Duodenal mucosa (tissue), 2 donors: ENCODE measurements around the gene CSF2.

Experiments
- H3K27ac ChIP-seq: one replicate; pipeline ENCODE4 v1.7.0; 2013; ENCODE audit warnings: low read depth, low read length
- H3K27me3 ChIP-seq, 2 donors: one replicate each; pipeline ENCODE4 v1.7.0; 2013; ENCODE audit warnings: low read length in 2 of 2, control low read depth in 1 of 2; ENCODE audit not compliant: insufficient read depth in 2 of 2, control insufficient read depth in 1 of 2
- H3K36me3 ChIP-seq, 2 donors: one replicate each; pipeline ENCODE4 v1.7.0; 2013; ENCODE audit warnings: low read length in 2 of 2, control low read depth in 1 of 2; ENCODE audit not compliant: insufficient read depth in 2 of 2, control insufficient read depth in 1 of 2
- H3K4me1 ChIP-seq, 2 donors: one replicate each; pipeline ENCODE4 v1.7.0; 2013; ENCODE audit warnings: low read length in 2 of 2, control low read depth in 1 of 2; ENCODE audit not compliant: insufficient read depth in 2 of 2, control insufficient read depth in 1 of 2
- H3K4me3 ChIP-seq, 2 donors: one replicate each; pipeline ENCODE4 v1.7.0; 2013; ENCODE audit warnings: low read length in 2 of 2, low read depth in 1 of 2
- H3K9ac ChIP-seq, 2 donors: one replicate each; pipeline ENCODE4 v1.7.0; 2013; ENCODE audit warnings: low read length in 2 of 2, low read depth in 1 of 2
- H3K9me3 ChIP-seq, 2 donors: one replicate each; pipeline ENCODE4 v1.7.0; 2013; ENCODE audit warnings: low read length in 2 of 2, control low read depth in 1 of 2; ENCODE audit not compliant: control insufficient read depth in 1 of 2

CSF2 gene

DNA sequence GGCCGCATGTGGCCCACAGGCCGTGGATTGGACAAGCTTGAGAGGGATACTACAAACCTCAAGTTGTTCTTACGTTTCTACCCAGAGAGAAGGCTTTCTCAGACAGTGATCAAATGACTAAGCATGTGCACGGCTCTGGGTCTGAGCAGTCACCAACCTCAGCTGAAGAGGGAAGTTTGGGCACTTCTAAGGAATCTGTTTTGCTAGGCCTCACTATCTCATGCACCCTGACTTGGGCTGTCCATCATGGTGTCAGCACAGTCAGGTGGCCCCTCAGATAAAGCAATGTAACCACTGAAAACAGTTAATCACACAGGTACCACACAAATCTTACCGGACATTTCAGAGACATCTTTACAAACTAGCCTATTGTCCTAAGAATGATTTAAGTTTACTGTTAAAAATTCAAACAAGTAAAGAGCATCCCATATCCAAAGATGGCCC is 24.6 kb downstream of the CSF2 start:
- Histone ChIP-seq H3K9ac (no peak overlapping the region), H3K9me3 (no peaks in the 10 kb centered on the region), H3K27me3 (no peaks in the 10 kb centered on the region), H3K4me1 (peaks cover 9% of the 10 kb centered on the region in 2 donors), H3K27ac (no peak overlapping the region), H3K4me3 (no peak overlapping the region), H3K36me3 (no peaks in the 10 kb centered on the region)

DNA sequence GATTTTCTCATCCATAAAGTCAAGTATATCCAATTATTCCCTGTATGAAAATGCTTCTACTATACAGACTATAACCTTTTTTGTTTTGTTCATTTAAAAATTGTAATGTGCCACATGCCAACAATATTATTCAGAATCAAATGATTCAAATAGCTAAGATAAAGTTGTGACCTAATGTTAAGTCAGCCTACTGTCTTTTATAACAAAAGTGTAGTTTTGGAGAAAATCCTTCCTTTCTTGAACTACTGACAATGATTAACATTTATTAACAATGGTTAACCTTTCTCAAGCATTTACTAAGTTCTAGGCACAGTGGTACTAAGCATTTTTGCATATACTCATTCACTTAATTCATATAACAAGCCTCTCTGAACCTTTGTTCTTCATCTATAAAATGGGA is 25.0 kb downstream of the CSF2 start:
- Histone ChIP-seq H3K36me3 (no peaks in the 10 kb centered on the region), H3K4me3 (no peak overlapping the region), H3K27ac (no peak overlapping the region), H3K4me1 (peaks cover 13 to 14% of the 10 kb centered on the region in 2 donors), H3K27me3 (no peaks in the 10 kb centered on the region), H3K9ac (no peak overlapping the region), H3K9me3 (no peaks in the 10 kb centered on the region)

DNA sequence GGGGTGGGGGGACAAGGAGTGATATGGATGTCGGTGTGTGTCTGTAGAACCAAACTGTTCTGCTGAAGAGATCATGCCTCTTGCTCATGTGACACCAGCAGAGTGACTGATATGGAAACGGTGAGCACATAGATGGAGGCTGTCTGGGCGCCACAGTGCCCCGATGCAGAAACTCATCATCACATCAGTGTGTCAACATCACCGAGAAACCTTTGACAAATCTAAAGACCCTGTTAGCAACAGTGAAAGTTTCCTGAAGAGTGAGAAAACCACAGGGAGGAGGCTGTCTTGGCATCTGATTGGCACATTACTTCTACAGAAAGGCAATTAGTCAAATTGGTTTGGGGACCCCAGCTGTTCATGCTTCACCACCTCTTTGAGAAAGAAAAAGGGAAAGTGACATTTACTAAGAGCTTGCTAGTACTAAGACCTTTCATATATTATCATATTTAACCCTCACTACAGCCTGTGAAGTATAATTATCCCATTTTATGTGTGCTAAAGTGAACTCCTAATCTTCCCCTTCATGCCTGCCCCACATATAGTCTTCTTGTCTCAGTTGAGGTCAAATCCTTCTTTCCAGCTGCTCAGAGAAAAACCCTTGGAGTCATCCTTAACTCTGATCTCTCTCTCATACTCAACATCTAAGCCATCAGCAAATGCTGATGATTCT is 25.6 kb downstream of the CSF2 start:
- H3K9ac ChIP-seq, result no peak overlapping the region
- no peaks in the 10 kb centered on the region for H3K27me3 ChIP-seq
- no peaks in the 10 kb centered on the region for H3K9me3 ChIP-seq
- no peak overlapping the region for H3K27ac ChIP-seq
- H3K4me3 ChIP-seq, result no peak overlapping the region
- peaks cover 17 to 18% of the 10 kb centered on the region in 2 donors for H3K4me1 ChIP-seq
- no peaks in the 10 kb centered on the region for H3K36me3 ChIP-seq

DNA sequence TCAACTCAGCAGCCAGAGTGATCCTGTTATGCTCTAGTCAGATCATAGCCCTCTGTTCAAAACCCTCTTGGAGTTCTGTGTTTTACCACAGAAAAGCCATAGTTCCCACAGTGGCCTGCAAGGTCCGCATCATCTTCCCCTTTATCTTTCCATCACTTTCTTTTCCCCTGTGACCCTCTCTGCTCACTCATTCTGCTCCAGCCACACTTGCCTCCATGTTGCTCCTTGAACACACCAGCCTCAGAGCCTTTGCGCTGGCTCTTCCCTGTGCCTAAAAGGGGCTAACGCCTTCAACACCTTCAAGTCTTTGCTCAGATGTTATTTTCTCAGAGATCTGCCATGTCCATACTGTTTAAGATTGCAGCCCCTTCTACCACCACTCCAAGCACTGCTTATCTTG is 26.3 kb downstream of the CSF2 start:
- Histone ChIP-seq H3K9ac (no peak overlapping the region), H3K36me3 (no peaks in the 10 kb centered on the region), H3K9me3 (no peaks in the 10 kb centered on the region), H3K27me3 (no peaks in the 10 kb centered on the region), H3K4me1 (peaks cover 20 to 22% of the 10 kb centered on the region in 2 donors), H3K4me3 (no peak overlapping the region), H3K27ac (no peak overlapping the region)

DNA sequence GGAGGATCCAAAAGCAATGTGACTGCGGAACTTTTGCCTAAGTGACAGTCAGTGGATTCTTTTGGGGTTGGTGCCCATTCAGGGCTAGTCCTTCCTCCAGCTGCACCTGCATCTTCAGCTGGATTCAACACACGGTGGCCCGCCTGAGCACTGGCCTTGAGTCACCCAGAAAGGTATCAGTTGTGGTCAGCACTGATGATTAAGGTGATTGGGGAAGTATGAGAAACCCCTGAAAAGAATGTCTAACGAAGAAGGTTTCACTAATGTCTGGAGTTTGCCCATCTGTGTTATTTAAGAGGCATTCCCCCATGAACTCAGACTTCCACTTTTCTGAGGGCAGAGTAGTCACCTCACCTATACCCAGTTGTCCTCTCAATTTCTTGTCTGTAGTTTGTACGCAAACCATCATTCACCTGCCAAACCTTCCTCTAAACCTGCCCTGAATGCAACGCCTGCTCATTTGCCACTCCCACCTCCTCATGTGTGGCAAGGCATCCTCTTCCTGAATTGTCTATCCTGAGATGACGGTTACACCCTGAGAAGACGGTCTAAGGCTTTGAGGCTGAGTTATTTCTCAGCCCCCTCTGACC is 27.2 kb downstream of the CSF2 start:
- Histone ChIP-seq H3K27me3 (no peaks in the 10 kb centered on the region), H3K4me1 (peaks cover 22 to 24% of the 10 kb centered on the region in 2 donors), H3K27ac (no peak overlapping the region), H3K9me3 (no peaks in the 10 kb centered on the region), H3K9ac (no peak overlapping the region), H3K36me3 (no peaks in the 10 kb centered on the region), H3K4me3 (no peak overlapping the region)

DNA sequence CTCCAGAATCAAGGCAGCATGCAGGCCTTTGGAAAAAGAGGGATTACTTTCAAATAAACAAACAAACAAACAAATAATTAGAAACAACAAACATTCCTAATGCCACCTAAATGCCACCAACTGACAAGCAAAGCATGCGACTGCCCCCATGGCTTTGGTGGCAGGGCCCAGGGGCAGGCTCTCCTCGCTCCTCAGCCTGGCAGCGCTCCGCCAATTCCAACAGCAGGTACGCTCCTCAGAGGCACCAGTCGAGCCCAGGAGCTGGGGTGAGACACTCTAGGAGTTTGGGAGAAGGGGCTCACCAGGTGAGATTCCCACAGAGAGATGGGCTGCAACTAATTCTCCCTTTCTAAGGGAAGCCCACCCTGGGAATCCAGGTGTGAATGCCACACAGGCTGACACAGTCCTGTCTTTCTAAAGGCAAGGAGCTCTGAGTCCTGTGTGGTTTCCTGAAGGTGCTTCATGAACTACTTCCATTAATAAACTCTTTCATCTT is 27.8 kb downstream of the CSF2 start:
- no peak overlapping the region for H3K4me3 ChIP-seq
- H3K9me3 ChIP-seq, result no peaks in the 10 kb centered on the region
- no peak overlapping the region for H3K9ac ChIP-seq
- H3K36me3 ChIP-seq, result no peaks in the 10 kb centered on the region
- no peaks in the 10 kb centered on the region for H3K27me3 ChIP-seq
- H3K4me1 ChIP-seq, result peaks cover 22 to 24% of the 10 kb centered on the region in 2 donors
- no peak overlapping the region for H3K27ac ChIP-seq

DNA sequence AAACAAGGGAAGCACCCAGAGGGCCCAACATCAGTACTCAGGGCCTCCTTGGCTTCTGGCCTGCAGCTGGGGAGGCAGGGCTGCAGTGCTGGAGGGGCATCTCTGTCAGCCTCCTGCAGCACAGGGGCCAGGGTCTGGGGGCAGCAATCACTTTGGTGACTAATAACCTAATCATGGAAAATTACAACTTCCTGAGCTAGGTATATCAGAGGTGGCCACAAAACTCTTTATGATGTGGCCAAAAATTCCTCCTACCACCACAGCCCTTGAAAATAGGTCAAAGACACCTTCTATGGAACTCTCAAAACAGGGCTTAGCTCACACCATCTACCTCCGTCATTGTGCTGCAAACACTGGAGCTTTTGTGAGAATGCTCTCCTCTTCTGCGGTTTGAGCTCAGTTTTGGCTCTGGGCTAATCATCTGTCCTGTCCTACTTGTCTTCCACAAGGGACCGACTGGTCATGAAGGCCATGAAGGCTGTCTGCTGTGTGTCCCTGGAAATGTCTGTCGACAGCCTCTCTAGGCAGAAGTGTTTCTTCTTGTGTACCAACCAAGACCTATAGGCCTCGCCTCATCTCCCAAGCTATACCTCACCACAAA is 28.6 kb downstream of the CSF2 start:
- Histone ChIP-seq H3K27ac (no peak overlapping the region), H3K9me3 (no peaks in the 10 kb centered on the region), H3K36me3 (no peaks in the 10 kb centered on the region), H3K4me1 (peaks cover 22 to 24% of the 10 kb centered on the region in 2 donors), H3K4me3 (no peak overlapping the region), H3K9ac (no peak overlapping the region), H3K27me3 (no peaks in the 10 kb centered on the region)

DNA sequence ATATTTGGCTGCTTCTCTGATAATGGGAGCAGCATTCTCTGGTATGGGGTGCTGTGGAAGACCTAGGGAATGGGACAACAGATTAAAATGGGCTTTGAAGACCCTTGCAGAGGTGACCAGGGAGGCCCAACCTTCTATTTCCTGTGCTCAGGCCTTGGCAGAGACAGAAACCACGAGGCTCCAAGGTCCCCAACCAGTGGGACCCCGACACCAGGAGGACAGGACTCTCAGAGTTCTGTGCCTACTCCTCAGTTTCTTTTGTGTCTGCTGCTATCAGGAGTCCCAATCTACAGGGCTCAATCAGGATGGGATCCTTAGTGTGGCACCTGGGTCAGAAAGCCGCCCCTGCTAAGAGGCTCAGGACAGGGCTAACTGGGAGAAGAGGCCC is 29.3 kb downstream of the CSF2 start:
- H3K9me3 ChIP-seq, result no peaks in the 10 kb centered on the region
- peaks cover 22 to 24% of the 10 kb centered on the region in 2 donors for H3K4me1 ChIP-seq
- H3K9ac ChIP-seq, result peak overlapping the region in 1 of 2 donors; percentile 16
- no peaks in the 10 kb centered on the region for H3K27me3 ChIP-seq
- no peak overlapping the region for H3K4me3 ChIP-seq
- H3K27ac ChIP-seq, result no peak overlapping the region
- H3K36me3 ChIP-seq, result no peaks in the 10 kb centered on the region

DNA sequence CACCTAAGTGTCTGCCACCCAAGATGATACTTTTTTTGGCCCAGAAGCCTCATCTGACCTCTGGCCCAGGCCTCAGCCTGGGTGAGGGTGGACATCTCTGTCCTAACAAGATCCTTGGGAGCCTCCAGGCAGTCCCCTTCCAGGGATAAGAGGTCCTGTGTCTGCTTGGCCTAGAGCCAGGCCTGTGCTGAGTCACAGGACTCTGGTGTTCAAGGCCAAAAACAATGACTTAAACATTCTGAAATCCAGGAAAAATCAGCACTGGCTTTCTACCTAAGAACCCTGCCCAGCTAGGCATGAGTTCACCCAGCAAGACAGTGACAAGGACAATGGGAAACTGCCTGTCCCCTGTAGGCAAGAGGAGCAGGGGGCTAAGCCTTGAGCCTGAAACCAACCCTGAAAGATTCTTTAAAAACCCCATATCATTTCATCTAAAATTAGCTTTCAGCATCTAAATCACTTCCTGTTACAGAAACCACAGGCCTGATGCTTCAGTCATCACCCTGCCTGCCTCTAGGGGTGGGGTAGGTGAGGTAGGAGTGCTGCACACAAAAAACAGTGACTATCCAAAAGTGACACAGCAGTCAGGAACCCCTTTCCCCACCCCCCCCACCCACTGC is 29.9 kb downstream of the CSF2 start:
- peak overlapping the region; percentile 61 for H3K27ac ChIP-seq
- no peaks in the 10 kb centered on the region for H3K9me3 ChIP-seq
- no peaks in the 10 kb centered on the region for H3K27me3 ChIP-seq
- H3K4me1 ChIP-seq, result peaks cover 22 to 24% of the 10 kb centered on the region in 2 donors
- H3K36me3 ChIP-seq, result no peaks in the 10 kb centered on the region
- peak overlapping the region in 1 of 2 donors; percentile 16 for H3K9ac ChIP-seq
- H3K4me3 ChIP-seq, result no peak overlapping the region

DNA sequence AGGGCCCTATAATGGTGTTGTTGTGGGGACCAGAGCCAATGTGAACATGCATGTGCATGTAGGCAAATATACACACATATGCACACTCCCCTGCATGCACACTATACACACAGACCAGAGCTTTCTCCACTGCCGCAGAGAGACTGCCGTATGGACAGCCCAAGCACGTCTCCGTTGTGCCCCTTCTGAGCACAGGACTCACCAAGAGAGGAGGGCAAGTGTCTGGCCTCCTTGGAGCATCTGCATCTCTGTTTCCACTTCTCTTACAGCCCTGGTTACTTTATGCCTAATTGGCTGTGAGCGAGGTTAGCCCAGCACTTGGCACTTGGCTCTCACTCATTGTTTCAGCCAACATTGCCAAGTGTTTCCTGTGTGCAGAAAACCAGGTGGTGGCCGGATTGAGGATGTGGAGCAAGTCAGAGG is 30.4 kb downstream of the CSF2 start:
- Histone ChIP-seq H3K27ac (peak overlapping the region; percentile 26), H3K9ac (no peak overlapping the region), H3K4me1 (peaks cover 22 to 24% of the 10 kb centered on the region in 2 donors), H3K27me3 (no peaks in the 10 kb centered on the region), H3K36me3 (no peaks in the 10 kb centered on the region), H3K9me3 (no peaks in the 10 kb centered on the region), H3K4me3 (no peak overlapping the region)
